Colonic mucosa (tissue), 4 donors: ENCODE data around the gene ZC3H7A. TPM values are rescaled to one million over a fixed set of nuclear protein-coding genes. Genes with fewer than 3 reads are reported as not detected.
A peak's percentile ranks its signal among the peaks of the same experiment; 100 is the strongest.

Experiments used
- DNase-seq: peaks from one replicate; pipeline ENCODE4 v3.0.0-alpha.2; 2020
- H3K27ac ChIP-seq: fragments of 200-600 bp; one replicate; pipeline ENCODE4 v1.8.0; 2021
- H3K27me3 ChIP-seq: fragments of 200-600 bp; one replicate; pipeline ENCODE4 v1.8.0; 2021
- H3K36me3 ChIP-seq: fragments of 200-600 bp; one replicate; pipeline ENCODE4 v1.8.0; 2021
- H3K4me1 ChIP-seq: fragments of 200-600 bp; one replicate; pipeline ENCODE4 v1.8.0; 2021; ENCODE audit warnings: mild to moderate bottlenecking
- H3K4me3 ChIP-seq: fragments of 200-600 bp; one replicate; pipeline ENCODE4 v1.8.0; 2021
- H3K9ac ChIP-seq, 2 donors: one replicate each; pipeline ENCODE4 v1.7.0; 2013; ENCODE audit warnings: control low read depth in 2 of 2, low read depth in 2 of 2, low read length in 2 of 2
- H3K9me3 ChIP-seq: fragments of 200-600 bp; one replicate; pipeline ENCODE4 v1.8.0; 2021
- intact Hi-C: fragments of 100-400 bp; cut with DNase I; formaldehyde crosslinking; loops from one replicate; pipeline ENCODE4 v1.14.1; 2022
- total RNA-seq, 2 donors: library from RNA; stranded (reverse); fragmentation: NEBNext Ultra II Directional in 1 of 2; extraction: Animal tissue kit (Norgen Biotek cat#: 25700) in 1 of 2; gene quantifications; one replicate each; pipeline ENCODE4 v1.2.1, GENCODE V29; 2021
- TF ChIP-seq, protein P1 (sequence below): fragments of 200-600 bp; IDR thresholded peaks from one replicate; pipeline ENCODE4 v1.8.0; 2022; ENCODE audit warnings: antibody characterized with exemption, mild to moderate bottlenecking
- donor health status: healthy.
- donor health status: DM: no; HTN: no; CAD: no.
- donor health status: DM: no; HTN: no; CAD: no.

The ZC3H7A gene
- total RNA-seq, 2 donors from 2014 or later = 40.2 to 47.1 TPM

GRCh38 chr16:11742536-11743307, 54.3 kb downstream of the ZC3H7A start, which contains the start of gene TXNDC11:
TSS of gene TXNDC11 (minus strand) at chr16:11742857. CDS start at chr16:11742730, 127 bp downstream.
- Histone ChIP-seq H3K27me3 (no peaks in the 10 kb centered on the region), H3K36me3 (no peaks in the 10 kb centered on the region), H3K9ac (peak within 1 kb of the TSS; percentile 97 to 100), H3K4me1 (no peaks in the 10 kb centered on the region), H3K27ac (peak within 1 kb of the TSS; percentile 97), H3K4me3 (peak within 1 kb of the TSS; percentile 77), H3K9me3 (no peaks in the 10 kb centered on the region)
- intact Hi-C loops = loop anchor here (10.0 kb wide), 1 partner anchor 52 kb away; the partner anchor contains the start of gene ZC3H7A
- peak; percentile 100 for DNase-seq
- TF ChIP-seq, protein P1, sequence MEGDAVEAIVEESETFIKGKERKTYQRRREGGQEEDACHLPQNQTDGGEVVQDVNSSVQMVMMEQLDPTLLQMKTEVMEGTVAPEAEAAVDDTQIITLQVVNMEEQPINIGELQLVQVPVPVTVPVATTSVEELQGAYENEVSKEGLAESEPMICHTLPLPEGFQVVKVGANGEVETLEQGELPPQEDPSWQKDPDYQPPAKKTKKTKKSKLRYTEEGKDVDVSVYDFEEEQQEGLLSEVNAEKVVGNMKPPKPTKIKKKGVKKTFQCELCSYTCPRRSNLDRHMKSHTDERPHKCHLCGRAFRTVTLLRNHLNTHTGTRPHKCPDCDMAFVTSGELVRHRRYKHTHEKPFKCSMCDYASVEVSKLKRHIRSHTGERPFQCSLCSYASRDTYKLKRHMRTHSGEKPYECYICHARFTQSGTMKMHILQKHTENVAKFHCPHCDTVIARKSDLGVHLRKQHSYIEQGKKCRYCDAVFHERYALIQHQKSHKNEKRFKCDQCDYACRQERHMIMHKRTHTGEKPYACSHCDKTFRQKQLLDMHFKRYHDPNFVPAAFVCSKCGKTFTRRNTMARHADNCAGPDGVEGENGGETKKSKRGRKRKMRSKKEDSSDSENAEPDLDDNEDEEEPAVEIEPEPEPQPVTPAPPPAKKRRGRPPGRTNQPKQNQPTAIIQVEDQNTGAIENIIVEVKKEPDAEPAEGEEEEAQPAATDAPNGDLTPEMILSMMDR = no peak

GRCh38 chr16:11742093-11742535, 54.9 kb downstream of the ZC3H7A start:
- no peaks in the 10 kb centered on the region for H3K36me3 ChIP-seq
- H3K9ac ChIP-seq = peak overlapping the region; percentile 97 to 100
- peak overlapping the region; percentile 97 for H3K27ac ChIP-seq
- H3K4me3 ChIP-seq = peak overlapping the region; percentile 77
- H3K9me3 ChIP-seq = no peaks in the 10 kb centered on the region
- H3K27me3 ChIP-seq = no peaks in the 10 kb centered on the region
- no peaks in the 10 kb centered on the region for H3K4me1 ChIP-seq
- intact Hi-C loops = loop anchor here (10.0 kb wide), 1 partner anchor 53 kb away; the partner anchor contains the start of gene ZC3H7A
- TF ChIP-seq, protein P1 = no peak
- peak; percentile 61 for DNase-seq

- TF ChIP-seq, protein P1 = no peak
- H3K9ac ChIP-seq = peak overlapping the region; percentile 44 to 97
- no peaks in the 10 kb centered on the region for H3K4me1 ChIP-seq
- peak overlapping the region; percentile 77 for H3K4me3 ChIP-seq
- peaks cover 4% of the 10 kb centered on the region for H3K36me3 ChIP-seq
- no peaks in the 10 kb centered on the region for H3K27me3 ChIP-seq
- no peak for DNase-seq
- H3K27ac ChIP-seq = peak overlapping the region; percentile 97
- H3K9me3 ChIP-seq = no peaks in the 10 kb centered on the region
- intact Hi-C loops = loop anchor here (10.0 kb wide), 1 partner anchor 54 kb away; the partner anchor contains the start of gene ZC3H7A
Measured at GRCh38 chr16:11740567-11740966, 56.5 kb downstream of the ZC3H7A start.

DNA sequence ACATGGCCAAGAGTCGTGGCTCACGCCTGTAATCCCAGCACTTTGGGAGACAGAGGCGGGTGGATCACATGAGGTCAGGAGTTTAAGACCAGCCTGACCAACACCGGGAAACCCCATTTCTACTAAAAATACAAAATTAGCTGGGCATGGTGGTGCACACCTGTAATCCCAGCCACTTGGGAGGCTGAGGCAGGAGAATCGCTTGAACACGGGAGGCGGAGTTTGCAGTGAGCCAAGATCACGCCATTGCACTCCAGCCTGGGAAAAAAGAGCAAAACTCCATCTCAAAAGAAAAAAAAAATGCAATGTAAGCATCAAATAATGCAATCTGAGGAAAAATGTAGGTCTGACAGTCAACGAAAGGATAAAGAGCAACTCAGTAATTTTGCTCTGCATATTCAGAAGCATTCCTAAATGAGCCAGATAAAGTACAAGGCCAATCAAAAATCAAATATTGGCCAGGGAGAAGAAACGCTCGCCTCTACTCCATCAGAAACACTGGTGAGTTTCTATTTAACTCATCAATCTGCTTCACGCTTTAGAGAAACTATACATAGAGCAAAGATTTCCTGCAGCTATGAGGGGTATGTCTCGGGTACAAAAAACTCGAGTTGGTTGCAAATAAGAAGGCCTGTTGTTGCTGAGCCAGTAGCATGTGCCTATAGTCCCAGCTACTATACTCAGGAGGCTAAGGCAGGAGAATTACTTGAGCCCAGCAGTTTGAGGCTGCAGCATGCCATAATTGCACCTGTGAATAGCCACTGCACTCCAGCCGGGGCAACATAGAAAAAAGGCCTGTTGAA, 58.1 kb downstream of the ZC3H7A start:
- no peak overlapping the region for H3K27ac ChIP-seq
- no peaks in the 10 kb centered on the region for H3K9me3 ChIP-seq
- intact Hi-C loops = no loop called here
- H3K9ac ChIP-seq = peak overlapping the region in 1 of 2 donors; percentile 5
- no peaks in the 10 kb centered on the region for H3K4me1 ChIP-seq
- DNase-seq = no peak
- H3K27me3 ChIP-seq = no peaks in the 10 kb centered on the region
- peaks cover 5% of the 10 kb centered on the region for H3K36me3 ChIP-seq
- no peak overlapping the region for H3K4me3 ChIP-seq
- TF ChIP-seq, protein P1 = no peak

- H3K9ac ChIP-seq = no peak overlapping the region
- peaks cover 5% of the 10 kb centered on the region for H3K36me3 ChIP-seq
- no peak overlapping the region for H3K27ac ChIP-seq
- intact Hi-C loops = no loop called here
- TF ChIP-seq, protein P1 = no peak
- no peak for DNase-seq
- H3K27me3 ChIP-seq = no peaks in the 10 kb centered on the region
- H3K4me1 ChIP-seq = no peaks in the 10 kb centered on the region
- no peaks in the 10 kb centered on the region for H3K9me3 ChIP-seq
- H3K4me3 ChIP-seq = no peak overlapping the region
Measured at GRCh38 chr16:11737713-11738112, 59.3 kb downstream of the ZC3H7A start.
